NCI-H524 treated with DMSO at 0.1 percent for 48 hours (cell line): ENCODE results near the gene SMIM23.

Source experiments
- DNase-seq: peaks from one replicate; lab custom pipeline; 2025; lab: John Stamatoyannopoulos, UW

Gene SMIM23

DNA sequence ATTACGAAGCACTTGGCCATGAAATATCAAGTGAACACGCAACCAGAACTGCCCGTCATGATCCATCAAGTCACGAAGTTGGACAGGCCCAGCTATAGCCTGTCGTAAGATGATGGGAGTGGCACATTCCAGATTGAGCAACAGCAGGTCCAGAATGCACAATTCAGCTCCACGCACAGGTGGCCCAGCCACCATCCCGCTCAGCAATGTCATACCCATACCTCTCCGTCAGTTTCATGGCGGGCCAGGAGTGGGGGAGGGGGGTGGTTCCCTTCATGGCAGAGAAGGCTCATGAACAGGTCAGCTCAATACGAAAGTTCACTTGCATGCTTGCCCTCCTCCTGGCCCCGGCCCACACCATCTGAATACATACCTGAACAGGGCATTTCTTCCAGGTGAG lies 34.9 kb downstream of the SMIM23 start:
- DNase-seq, result no peak

DNA sequence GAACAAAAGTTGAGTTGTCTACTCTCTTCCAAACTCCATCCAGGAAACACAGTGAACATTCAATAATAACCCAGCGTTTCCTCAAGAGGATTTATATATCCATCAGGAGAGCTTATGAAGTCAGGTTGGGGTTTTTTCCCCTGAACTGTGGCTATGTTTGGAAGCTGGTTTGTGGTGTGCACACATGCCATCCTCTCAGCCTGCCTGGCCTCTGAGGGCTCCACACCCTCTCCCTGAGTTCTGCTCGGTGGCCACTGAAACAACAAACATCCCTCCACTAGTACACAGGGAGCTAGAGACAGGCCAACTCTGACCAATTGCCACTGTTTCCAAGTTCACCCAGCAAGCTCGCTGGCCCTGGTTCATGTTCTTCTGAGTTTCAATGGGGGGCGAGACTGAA lies 35.7 kb downstream of the SMIM23 start:
- no peak for DNase-seq

- DNase-seq, result no peak
These were observed 37.7 kb downstream of the SMIM23 start for GRCh38 chr5:171823269-171823668.

DNA sequence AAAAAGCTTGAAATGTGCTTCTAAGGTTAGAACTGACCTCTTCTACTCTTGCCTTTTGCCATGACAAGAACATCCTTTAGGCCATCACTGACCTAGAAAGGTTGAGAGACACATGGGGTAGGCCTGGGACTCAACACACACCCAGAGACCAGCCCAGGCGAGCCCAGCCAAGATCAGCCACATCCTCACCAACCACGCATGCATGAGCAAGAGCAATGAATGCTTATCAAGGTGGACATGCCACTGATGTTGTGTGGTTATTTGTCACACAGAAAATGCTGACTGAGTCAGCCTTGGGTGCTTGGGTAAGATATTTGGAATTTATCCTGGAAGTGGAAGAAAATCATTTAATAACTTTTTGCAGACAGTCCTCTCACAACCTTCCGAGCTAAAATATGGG lies 39.4 kb downstream of the SMIM23 start:
- DNase-seq, result no peak

DNA sequence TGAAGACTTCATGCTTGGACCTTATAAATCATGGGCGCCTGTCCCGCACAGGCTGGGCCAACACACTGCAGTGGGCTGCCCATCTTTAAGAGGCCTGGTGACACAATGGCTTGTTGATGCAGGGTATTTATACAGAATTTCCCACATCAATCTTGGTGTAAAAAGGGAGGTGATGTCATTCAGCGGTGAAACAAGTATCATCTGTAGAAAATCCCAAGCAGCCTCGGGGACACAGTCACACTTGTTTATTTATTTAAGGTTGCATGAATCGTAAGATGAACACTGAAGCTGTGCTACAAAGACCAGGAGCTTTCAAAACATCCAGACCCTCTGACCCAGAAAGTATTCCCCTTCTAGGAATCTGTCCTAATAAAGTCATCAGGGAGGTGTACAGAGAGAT lies 40.5 kb downstream of the SMIM23 start:
- DNase-seq, result no peak

DNA sequence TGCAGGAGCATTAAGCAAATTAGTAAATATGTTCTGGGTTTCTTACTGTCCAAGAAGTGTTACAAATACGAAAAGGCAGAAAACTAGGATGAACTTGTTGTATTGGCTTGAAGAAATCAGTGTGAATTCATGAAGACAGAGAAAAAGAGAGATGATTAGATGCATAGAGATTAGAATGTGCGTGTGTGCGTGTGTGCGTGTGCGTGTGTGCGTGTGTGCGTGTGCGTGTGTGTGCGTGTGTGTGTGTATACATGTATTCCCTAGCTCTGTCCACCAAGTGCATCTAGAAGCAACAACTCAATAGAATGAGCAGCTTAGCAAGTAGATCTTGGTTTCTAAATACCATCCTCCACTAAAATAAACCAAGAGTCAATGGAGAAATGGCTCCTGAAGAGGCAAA lies 41.5 kb downstream of the SMIM23 start:
- DNase-seq, result no peak

DNA sequence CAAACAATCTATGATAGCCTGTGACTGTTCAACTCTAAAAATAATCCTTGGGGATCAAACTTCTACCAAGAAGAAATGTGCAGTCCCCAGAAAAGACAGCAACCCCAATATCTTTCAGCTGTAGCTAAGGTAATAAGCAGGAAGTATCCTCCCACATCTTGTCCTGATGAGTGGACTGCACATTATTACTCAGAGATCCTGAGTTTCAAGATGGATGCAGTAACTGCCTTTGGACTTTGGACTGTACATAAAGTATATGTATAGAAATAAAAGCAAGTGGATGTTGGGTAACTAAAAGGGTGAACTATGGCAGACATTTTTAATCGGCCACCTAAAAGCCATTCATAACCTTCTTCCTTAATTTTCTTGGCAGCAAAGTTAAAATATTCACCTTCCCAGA lies 45.1 kb downstream of the SMIM23 start:
- DNase-seq, result no peak

DNA sequence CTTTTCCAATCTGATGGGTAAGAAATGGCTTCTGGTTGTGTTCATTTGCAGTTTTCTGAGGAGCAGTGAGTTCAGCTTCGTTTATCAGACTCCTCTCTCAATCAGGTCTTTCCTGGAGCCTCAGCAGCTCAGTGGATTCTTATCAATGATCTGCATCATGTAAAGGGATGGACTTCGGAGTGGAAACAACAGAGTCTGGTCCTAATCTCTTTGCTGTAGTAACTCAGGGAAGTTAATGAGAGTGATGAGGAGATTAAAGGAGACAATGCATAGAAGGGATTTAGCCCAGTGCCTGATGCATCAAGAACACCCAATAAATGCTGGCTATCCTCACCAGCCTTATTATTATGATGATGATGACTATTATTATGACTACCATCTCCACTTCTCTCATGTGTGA lies 47.2 kb downstream of the SMIM23 start:
- no peak for DNase-seq

- DNase-seq, result no peak
These were observed 48.8 kb downstream of the SMIM23 start for GRCh38 chr5:171834461-171834860.

DNA sequence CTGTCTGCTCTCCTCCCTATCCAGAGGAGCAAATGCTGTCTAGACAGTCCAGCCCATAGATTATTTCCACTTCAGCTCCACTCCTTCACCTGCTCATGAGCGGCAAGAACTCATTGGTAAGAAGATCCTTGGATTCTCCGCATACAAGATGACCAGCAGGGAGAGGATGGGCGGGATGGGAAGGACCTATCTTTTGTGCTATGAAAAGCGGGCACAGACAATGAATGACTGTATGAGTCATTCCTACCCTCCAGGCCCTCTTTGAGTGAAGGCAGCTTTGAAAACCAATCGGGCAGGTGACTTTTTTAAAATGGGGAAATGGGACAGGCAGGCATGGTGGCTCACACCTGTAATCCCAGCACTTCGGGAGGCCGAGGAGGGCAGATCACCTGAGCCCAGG lies 49.4 kb downstream of the SMIM23 start:
- DNase-seq, result no peak

DNA sequence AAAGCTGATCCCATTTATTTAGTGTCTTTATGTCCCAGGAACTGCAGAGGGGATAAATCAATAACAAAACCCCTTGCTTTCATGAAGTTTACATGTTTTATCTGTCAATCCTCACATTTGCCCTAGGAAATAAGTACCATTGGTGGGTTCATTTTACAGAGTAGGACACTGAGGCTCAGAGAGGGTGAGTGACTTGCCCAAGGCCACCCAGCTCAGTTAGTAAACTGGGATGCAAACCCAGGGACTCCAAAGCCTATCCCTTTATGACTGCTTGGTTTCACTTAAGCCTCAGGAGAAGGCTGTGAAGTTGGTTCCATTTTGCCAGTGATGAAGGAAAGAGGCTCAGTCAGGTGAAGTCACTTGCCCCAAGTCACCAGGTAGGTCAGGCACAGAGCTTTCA lies 51.9 kb downstream of the SMIM23 start:
- DNase-seq, result no peak

DNA sequence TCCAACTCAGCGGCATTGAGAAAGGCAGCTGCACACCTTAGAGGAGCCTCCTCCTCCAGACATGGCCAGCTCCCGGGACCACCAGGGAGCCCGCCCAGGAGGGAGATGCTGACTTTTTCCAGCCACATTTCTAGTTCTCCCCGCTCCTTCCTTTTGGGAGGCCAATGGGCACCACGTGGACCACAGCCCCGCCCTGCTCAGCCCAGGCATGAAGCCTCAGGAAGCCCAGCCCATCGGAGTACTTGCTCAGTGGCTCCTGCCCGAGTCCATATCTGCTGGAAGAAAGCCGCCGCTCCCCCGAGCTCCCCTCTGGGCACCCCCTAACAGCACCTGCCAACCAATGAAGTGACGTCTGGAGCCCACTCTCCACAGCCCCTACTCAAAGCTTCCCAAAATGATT lies 52.4 kb downstream of the SMIM23 start:
- DNase-seq, result no peak

GRCh38 chr5:171839112-171839511 lies 53.5 kb downstream of the SMIM23 start:
- no peak for DNase-seq

DNA sequence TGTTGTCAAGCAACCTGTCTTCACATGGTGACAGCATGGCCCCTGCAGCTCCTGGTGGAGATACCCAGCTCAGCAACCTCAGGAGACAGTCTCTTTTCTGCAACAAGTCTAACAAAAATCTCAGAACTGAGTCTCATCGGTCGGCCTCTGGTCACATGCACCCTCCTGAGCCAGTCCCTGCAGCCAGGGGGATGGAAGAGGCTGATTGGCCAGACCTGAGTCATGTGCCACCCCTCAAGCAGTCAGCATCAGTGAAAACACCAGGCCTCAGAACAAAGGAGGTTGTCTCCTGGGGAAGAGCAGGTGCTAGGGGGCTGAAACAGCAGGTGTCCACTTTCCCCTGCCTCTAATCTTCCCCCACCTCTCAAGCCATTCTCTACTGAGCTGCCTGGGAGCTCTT lies 54.4 kb downstream of the SMIM23 start:
- DNase-seq, result peak; percentile 21
